Hepatocyte (in vitro differentiated cells): ENCODE results near the gene THAP8. TPM values are rescaled to one million over a fixed set of nuclear protein-coding genes. Genes with fewer than 3 reads are reported as not detected.

ENCODE experiments used
- DNase-seq: peaks from one replicate; pipeline ENCODE4 v3.0.0-alpha.2; 2016; ENCODE audit warnings: low spot score
- H2AFZ ChIP-seq: fragments of 200-600 bp; sonication (generic); 2 replicates; pipeline ENCODE4 v1.6.0; 2016; ENCODE audit warnings: antibody characterized with exemption, mild to moderate bottlenecking
- H3K27ac ChIP-seq: fragments of 200-600 bp; sonication (generic); 2 replicates; pipeline ENCODE4 v1.5.1; 2016; ENCODE audit warnings: mild to moderate bottlenecking
- H3K27me3 ChIP-seq: fragments of 200-600 bp; sonication (generic); 2 replicates; pipeline ENCODE4 v1.6.1; 2016
- H3K36me3 ChIP-seq: fragments of 200-600 bp; sonication (generic); replicated peaks from 2 replicates; pipeline ENCODE4 v1.5.1; 2016; ENCODE audit warnings: low read depth; ENCODE audit not compliant: insufficient read depth
- H3K4me1 ChIP-seq: fragments of 200-600 bp; sonication (generic); 2 replicates; pipeline ENCODE4 v1.5.1; 2016; ENCODE audit warnings: mild to moderate bottlenecking, moderate library complexity; ENCODE audit not compliant: insufficient read depth
- H3K4me2 ChIP-seq: fragments of 200-600 bp; sonication (generic); 2 replicates; pipeline ENCODE4 v1.6.0; 2016
- H3K4me3 ChIP-seq: fragments of 200-600 bp; sonication (generic); 2 replicates; pipeline ENCODE4 v1.5.1; 2016; ENCODE audit warnings: mild to moderate bottlenecking
- H3K79me2 ChIP-seq: fragments of 200-600 bp; sonication (generic); 2 replicates; pipeline ENCODE4 v1.6.0; 2017; ENCODE audit warnings: mild to moderate bottlenecking
- H3K9me2 ChIP-seq: fragments of 200-600 bp; sonication (generic); replicated peaks from 2 replicates; pipeline ENCODE4 v1.6.0; 2017; ENCODE audit warnings: mild to moderate bottlenecking; ENCODE audit not compliant: insufficient read depth
- H3K9me3 ChIP-seq: fragments of 200-600 bp; sonication (generic); 2 replicates; pipeline ENCODE4 v1.5.1; 2016; ENCODE audit warnings: low read depth, mild to moderate bottlenecking
- H4K20me1 ChIP-seq: fragments of 200-600 bp; sonication (generic); 2 replicates; pipeline ENCODE4 v1.6.0; 2016; ENCODE audit warnings: mild to moderate bottlenecking; ENCODE audit not compliant: insufficient read depth, poor library complexity, severe bottlenecking
- EZH2 ChIP-seq: fragments of 200-600 bp; sonication (generic); IDR thresholded peaks from 2 replicates; pipeline ENCODE4 v1.6.1; 2016; ENCODE audit warnings: antibody characterized with exemption, mild to moderate bottlenecking, borderline replicate concordance
- EZH2phosphoT487 ChIP-seq: fragments of 200-600 bp; sonication (generic); IDR thresholded peaks from one replicate; pipeline ENCODE4 v1.6.1; 2018; ENCODE audit warnings: antibody characterized with exemption, mild to moderate bottlenecking, low read depth, moderate library complexity; ENCODE audit not compliant: unreplicated experiment, severe bottlenecking
- WGBS: methylation state at CpG from one replicate; pipeline ENCODE4 v1.1.6; 2016; ENCODE audit warnings: low lambda C conversion rate; ENCODE audit errors: missing lambda C conversion rate; 5-methylcytosine and 5-hydroxymethylcytosine counted together
- polyA plus RNA-seq: library from polyadenylated mRNA; unstranded; fragments of >200 nt; fragmentation: Nextera tagmentation; extraction: Ambion mirVana; gene quantifications from 2 replicates; pipeline ENCODE4 v1.2.1, GENCODE V29; 2016
- total RNA-seq: library from RNA; depleted of rRNA; stranded (reverse); fragments of >200 nt; gene quantifications from 2 replicates; pipeline ENCODE4 v1.2.3, GENCODE V29; 2014
- TF ChIP-seq, protein P1 (sequence below): fragments of 200-600 bp; sonication (generic); IDR thresholded peaks from 2 replicates; pipeline ENCODE4 v1.5.1; 2016; ENCODE audit warnings: antibody characterized with exemption, mild to moderate bottlenecking; ENCODE audit not compliant: poor library complexity

THAP8 gene
- total and polyA plus RNA-seq, 2 experiments from 2014 or later = 4.5 to 23.1 TPM

DNA sequence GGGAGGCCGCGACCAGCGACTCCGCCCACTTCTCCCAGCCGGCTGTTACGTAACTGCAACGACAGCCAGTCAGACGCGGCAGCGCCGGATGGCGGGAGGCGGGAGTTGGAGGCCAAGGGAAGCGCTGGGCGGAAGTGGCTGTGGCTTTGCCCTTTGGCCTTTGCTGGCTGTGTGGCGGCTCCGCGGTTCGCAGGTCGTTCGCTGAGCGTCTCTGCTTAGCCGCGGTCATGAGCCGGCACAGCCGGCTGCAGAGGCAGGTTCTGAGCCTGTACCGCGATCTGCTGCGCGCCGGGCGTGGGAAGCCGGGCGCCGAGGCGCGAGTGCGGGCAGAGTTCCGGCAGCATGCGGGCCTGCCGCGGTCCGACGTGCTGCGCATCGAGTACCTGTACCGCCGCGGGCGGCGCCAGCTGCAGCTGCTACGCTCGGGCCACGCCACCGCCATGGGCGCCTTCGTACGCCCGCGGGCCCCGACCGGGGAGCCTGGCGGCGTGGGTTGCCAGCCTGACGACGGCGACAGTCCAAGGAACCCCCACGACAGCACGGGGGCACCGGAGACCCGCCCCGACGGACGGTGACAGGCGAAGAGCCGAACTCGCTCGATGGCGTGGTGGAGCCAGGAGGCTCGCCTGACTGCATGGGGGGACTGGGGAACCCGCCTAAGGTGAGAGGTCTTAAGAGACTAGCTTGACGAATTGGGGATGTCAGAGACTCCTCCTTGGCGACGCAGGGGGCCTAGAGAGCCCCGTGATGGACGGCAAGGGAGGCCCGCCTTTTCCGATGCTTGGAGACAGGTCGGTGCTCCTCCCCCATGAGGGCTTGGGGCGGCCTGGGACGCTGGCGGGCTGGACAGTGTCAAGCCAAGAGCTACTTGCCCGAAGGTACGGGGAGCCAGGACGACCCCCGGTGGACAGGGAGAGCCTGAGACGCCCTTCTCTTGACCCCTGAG lies 58.8 kb downstream of the THAP8 start, which contains the start of gene SDHAF1:
TSS of gene SDHAF1 (plus strand) at position 141 of the 946 bp plus-strand sequence. CDS start at position 228, 87 bp downstream.
- H3K4me3 ChIP-seq = peak within 1 kb of the TSS; percentile 63
- DNase-seq = peak; percentile 97
- no peaks in the 10 kb centered on the region for H3K27me3 ChIP-seq
- H3K36me3 ChIP-seq = no peaks in the 10 kb centered on the region
- H2AFZ ChIP-seq = peak within 1 kb of the TSS; percentile 94
- TF ChIP-seq, protein P1, sequence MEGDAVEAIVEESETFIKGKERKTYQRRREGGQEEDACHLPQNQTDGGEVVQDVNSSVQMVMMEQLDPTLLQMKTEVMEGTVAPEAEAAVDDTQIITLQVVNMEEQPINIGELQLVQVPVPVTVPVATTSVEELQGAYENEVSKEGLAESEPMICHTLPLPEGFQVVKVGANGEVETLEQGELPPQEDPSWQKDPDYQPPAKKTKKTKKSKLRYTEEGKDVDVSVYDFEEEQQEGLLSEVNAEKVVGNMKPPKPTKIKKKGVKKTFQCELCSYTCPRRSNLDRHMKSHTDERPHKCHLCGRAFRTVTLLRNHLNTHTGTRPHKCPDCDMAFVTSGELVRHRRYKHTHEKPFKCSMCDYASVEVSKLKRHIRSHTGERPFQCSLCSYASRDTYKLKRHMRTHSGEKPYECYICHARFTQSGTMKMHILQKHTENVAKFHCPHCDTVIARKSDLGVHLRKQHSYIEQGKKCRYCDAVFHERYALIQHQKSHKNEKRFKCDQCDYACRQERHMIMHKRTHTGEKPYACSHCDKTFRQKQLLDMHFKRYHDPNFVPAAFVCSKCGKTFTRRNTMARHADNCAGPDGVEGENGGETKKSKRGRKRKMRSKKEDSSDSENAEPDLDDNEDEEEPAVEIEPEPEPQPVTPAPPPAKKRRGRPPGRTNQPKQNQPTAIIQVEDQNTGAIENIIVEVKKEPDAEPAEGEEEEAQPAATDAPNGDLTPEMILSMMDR = no peak
- TF ChIP-seq EZH2phosphoT487 (no peak), EZH2 (no peak)
- H3K4me2 ChIP-seq = peak within 1 kb of the TSS; percentile 91
- H3K9me3 ChIP-seq = no peaks in the 10 kb centered on the region
- H3K9me2 ChIP-seq = no peaks in the 10 kb centered on the region
- no peaks in the 10 kb centered on the region for H3K4me1 ChIP-seq
- peak within 1 kb of the TSS; percentile 75 for H3K27ac ChIP-seq
- 1% methylated on average over 96 of the region's 97 CpGs for WGBS
- no peaks in the 10 kb centered on the region for H4K20me1 ChIP-seq
- peaks cover 34% of the 10 kb centered on the region for H3K79me2 ChIP-seq

DNA sequence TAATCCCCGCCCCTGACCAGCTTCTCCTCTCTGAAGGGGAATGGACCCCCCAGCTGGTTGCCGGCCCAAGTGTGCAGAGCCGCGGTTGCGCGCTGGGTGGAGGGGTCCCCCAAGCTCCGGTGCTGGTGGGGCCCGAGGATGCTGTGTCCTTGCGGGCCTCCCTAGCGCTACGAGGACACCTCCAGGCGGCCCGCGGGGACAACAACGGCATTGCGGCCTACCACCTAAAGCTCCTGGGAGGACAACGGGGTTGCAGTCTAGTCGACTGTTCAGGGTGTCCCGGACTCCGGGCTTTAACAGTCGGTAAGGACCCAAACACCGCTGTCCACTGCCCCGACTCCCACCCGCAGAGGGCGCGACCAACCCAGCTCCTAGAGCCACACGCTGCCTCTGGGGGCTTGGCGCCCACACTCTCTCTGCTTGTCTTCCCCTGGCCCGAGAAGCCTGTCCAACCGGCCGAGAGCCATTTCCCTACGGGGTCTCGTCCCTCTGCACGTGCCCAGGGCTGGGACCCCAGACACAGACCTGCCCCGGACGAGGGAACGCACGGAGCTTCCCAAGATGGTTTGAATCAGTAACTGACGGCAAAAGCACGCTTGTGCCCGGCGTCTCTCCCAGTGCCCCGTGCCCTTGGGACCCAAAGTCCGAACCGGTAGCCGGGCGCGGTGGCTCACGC lies 60.0 kb downstream of the THAP8 start:
- Histone ChIP-seq H3K79me2 (peaks cover 33% of the 10 kb centered on the region), H3K4me2 (peak overlapping the region; percentile 91), H2AFZ (no peak overlapping the region), H4K20me1 (no peaks in the 10 kb centered on the region), H3K4me1 (no peaks in the 10 kb centered on the region), H3K27me3 (no peaks in the 10 kb centered on the region), H3K9me3 (no peaks in the 10 kb centered on the region), H3K9me2 (no peaks in the 10 kb centered on the region), H3K36me3 (no peaks in the 10 kb centered on the region), H3K4me3 (no peak overlapping the region), H3K27ac (no peak overlapping the region)
- 89% methylated on average over 46 of the region's 49 CpGs for WGBS
- DNase-seq = no peak
- TF ChIP-seq, protein P1 = no peak
- TF ChIP-seq EZH2phosphoT487 (no peak), EZH2 (no peak)

DNA sequence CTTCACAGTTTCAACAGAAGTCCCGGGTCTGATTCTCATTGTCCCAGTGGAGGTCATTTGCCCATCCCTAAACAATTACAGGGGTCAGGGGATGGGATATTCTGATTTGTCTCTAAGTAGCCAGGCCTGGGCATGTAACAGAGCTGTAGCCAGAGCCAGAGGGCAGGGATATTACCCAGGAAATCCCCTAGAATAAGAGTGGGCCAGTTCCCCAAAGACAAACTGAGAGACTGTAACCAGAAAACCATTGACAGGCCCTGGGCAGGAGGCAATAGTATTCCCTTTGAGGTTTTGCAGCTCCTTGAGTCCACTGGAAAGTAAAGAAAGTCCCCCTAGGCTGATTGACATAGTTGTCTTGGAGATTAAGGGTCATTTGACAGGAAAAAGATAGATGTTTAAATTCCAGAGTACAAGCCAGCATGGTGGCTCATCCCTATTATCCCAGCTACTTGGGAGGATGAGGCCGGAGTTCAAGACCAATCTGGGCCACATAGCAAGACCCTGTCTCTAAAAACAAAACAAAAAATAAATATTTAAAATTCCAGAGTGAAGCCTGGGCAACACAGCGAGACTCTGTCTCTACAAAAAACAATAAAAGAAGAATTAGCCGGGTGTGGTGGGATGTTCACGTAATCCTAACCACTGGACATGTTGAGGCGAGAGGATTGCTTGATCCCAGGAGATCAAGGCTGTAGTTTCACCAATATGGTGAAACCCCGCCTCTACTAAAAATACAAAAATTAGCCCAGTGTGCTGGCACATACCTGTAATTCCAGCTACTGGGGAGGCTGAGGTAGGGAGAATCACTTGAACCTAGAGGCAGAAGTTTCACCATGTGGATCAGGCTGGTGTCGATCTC lies 60.9 kb downstream of the THAP8 start:
- H3K4me2 ChIP-seq = no peak overlapping the region
- H3K4me3 ChIP-seq = no peak overlapping the region
- H3K4me1 ChIP-seq = no peaks in the 10 kb centered on the region
- TF ChIP-seq, protein P1 = no peak
- TF ChIP-seq EZH2phosphoT487 (no peak), EZH2 (no peak)
- H3K79me2 ChIP-seq = peaks cover 27% of the 10 kb centered on the region
- WGBS = 92% methylated on average over 8 of the region's 8 CpGs
- H4K20me1 ChIP-seq = no peaks in the 10 kb centered on the region
- H3K27me3 ChIP-seq = no peaks in the 10 kb centered on the region
- H3K9me3 ChIP-seq = no peaks in the 10 kb centered on the region
- no peaks in the 10 kb centered on the region for H3K9me2 ChIP-seq
- H3K36me3 ChIP-seq = no peaks in the 10 kb centered on the region
- DNase-seq = no peak
- no peak overlapping the region for H2AFZ ChIP-seq
- H3K27ac ChIP-seq = no peak overlapping the region
